ENCODE data around the gene FRMD5. TPM values are rescaled to one million over a fixed set of nuclear protein-coding genes. Genes with fewer than 3 reads are reported as not detected.
"Not testable (repeated sequence)": the region's sequence is repeated elsewhere in the genome, so short reads cannot be mapped to it uniquely, and the experiment has no call there.

The FRMD5 gene
- total RNA-seq, 1 donor from 2014 or later = 0.69 TPM

DNA sequence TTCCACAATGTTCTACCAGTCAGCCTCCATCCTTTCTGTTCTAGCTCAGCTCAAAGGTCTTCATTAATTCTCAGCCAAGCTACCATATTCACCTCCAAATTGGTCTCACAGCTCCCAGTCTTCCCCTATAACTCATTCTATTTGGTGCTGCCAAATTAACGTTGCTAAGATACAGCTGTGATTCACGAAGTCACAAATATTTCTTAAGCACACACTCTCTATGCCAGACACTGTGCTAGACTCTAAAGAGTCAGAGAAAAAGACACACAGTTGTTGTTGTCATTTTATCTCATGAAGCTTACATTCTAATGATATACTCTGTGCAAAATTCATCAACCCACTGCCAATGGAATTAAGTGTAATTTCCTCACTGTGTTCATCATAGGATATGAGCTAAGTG lies 102.8 kb downstream of the FRMD5 start:
- no peak for DNase-seq

DNA sequence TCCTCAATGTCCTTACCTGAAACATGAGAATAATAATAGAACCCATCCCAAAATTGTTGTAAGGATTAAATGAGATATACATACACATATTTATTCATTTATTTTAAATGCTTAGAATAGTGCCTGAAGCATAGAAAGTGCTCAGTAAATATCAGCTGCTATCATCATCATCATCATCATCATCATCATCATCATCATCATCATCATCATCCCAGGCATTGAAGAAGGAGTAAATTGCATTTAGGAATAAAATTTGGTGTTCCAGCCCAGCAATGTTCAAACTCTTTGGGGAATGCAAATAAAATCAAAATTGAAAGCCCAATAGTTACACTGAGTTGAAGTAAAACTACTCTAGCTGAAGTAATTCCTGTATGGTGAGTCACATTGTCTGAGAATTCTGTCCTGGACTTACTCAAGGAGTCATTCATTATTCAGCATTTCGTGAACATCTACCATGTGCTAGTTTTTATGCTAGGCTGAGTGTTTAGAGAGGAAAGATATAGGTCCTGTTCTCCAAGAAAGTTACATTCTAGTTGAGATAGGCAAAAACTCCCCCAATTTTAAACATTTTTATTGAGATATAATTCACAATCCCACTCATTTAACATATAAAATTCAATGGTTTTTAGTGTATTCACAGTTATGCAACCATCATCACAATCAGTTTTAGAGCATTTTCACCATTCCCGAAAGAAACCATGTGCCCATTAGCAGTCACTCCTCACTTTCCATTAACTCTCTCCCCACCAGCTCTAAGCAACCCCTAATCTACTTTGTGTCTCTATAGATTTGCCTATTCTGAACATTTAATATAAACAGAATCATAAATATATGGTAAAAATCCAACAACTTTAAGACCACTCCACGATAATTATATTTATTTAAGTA lies 107.2 kb downstream of the FRMD5 start:
- DNase-seq = no peak

DNA sequence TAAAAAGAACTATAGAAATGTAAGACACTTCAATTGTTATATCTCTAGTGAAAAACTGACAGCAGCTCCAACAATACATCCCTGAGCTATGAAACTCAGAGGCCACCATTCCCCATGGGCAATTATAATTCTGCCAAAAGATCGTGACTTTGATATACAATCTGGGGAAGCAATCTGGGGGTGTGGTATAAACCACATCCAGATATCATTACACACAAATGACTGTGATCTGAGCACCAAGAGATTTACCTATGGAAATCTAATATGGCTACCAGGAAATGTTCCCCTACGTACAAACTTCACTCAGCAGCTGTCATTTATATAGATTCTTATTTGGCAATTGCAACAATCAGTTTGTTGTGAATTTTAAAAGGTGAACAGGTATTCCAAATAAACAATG lies 110.3 kb downstream of the FRMD5 start:
- DNase-seq = no peak

DNA sequence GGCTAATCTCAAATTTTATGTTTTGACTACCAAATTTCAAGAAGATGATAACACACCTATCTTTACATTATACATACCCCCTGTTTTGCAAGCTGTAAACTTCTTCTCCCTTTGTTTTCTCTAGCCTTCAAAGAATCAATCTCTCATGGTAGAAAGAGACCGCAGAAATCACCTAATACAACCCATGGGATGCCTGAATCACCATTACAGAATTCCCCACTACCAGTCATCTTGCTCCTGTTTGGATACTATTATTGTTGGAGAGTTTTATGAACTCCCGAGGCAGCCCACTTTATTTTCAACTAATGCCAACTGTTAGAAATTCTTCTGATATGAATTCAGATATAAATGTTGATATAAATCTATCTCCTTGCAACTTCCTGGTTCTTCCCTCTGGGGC lies 110.9 kb downstream of the FRMD5 start:
- DNase-seq = no peak

DNA sequence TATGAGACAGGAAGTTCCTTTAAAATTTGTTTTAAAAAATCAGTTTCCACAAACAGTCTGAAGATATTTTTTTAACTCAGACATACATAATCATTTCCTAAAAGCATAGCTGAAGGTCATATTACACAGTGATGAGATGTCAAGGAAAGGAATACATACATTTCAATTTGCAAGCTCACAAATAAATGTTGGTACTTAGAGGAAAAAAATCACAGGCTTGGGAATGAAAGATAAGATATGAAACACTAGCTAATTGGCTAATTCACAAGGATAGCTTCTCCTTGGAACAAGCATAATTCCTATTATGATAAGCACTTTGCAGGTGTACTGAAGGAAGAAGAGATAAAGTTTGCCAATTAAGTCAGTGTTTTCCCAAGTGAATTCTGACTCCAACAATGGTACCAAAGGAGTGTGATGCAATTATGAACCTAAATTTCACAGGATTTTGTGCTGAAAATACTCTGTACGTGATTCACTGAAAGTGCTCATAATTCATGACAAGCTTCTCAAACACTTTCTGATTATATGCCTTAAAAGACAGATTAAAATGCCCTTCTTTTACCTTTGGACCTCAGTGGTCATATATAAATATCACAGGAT lies 112.4 kb downstream of the FRMD5 start:
- no peak for DNase-seq

DNA sequence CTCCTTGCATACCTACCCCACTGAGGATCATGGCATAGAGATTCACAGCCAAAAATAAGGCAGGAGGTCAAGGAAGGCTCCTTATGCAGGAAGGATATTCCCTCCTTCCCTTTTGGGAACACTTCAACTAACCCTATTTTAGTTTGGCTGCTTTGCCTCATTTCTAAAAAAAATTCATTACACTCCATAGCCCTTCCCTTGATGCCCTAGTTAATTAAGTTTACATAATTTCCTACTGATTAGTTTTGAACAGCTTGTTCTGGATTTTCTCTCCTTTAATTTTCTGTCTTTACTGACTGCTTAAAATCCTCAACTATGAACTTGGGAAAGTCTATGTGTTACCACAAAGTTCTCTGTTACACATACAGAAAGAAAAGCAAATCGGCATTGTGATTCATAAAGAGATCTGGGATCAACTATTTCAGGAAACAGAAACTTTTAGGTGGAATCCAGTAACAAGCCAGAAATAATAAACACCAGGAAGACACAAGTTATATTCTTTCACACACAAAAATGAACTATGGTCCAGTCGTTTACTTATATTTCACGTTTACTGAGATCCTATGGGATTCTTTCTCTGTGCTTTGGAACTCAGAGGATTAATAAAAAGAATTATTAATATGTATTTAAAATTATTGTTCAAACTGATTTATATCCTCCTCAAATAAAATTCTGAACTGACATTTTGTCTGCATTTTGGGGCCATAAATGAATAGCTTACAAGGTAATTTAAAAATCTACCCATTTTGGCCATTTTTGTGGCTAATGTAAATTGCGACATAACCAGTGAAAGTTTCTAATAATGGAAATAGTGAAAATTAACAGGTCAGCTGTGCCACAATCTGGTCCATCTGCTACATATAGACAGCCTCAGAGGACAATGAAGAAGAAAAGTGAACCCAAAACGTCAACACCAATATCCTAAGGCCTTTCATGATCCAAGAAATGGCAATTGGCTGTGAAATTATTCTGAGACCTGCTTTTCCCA lies 113.8 kb downstream of the FRMD5 start:
- no peak for DNase-seq

DNA sequence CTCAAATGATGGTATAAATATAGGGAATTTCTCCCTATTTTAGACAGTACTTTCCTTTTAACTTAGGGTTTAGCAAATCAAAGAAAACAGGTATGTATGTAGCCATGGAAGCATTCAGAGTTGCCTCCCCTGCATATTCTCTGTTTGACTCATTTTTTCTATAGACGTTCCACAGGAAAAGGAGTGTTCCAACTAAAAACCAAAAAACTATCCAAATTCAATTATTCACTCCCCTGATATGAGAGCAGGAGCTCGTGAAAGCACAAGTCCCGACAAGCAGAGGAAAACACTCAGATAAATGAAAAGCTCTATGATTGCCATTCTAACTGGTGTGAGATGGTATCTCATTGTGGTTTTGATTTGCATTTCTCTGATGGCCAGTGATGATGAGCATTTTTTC lies 119.5 kb downstream of the FRMD5 start:
- DNase-seq = no peak

DNA sequence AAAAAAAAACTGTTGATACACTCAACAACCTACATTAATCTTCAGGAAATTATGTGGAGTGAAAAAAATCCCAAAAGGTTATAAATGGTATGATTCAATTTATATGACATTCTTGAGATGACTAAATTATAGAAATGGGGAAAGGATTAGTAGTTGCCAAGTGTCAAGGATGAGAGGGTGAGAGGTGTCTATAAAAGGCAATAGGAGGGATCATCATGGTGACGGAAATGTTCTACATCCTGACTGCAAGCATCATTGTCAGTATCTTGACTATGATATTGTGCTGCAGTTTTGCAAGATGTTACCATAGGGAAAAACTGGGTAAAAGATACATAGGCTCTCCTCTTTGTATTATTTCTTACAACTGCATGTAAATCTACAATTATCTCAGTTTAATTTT lies 125.6 kb downstream of the FRMD5 start:
- DNase-seq = no peak

DNA sequence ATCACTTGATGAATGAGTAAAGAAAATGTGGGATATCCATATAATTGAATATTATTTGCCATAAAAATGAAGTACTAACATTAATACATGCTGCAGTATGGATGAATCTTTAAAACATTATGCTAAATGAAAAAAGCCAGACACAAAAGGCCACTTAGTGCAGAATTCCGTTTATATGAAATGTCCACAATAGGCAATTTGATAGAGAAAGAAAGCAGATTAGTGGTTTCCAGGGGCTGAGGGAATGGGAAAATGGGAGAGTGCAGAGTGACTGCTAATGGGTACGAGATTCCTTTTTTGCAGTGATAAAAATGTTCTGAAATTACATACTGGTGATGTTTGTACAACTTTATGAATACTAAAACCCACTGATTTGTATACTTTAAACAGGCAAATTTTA lies 126.7 kb downstream of the FRMD5 start:
- no peak for DNase-seq

DNA sequence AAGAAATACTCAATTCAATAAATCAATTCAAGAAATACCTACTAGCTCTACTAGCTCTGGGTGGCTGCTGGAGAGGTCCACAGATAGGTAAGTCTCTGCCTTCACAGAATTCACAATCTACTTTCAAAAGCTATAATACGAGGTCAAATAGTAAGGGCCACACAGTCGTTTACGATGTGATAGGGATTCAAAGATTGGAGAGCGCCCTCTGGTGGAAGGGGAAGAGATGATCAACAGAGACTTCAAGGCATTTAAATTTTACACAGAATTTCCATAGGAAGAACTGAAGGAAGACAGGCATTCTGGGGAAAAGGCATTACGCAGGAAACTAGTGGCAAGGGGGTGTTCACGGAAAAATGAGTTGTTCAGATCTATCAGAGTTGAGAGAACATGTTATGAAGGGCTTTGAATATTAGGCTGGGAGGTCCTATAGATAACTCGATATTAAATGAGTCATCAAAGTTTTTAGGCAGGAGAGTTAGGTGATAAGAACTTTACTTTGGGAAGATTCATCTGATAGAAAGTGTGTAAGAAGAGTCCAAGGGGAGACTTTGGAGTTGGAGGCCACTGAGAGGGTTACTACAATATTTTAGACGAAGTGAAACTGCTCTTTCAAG lies 128.8 kb downstream of the FRMD5 start:
- DNase-seq = no peak

DNA sequence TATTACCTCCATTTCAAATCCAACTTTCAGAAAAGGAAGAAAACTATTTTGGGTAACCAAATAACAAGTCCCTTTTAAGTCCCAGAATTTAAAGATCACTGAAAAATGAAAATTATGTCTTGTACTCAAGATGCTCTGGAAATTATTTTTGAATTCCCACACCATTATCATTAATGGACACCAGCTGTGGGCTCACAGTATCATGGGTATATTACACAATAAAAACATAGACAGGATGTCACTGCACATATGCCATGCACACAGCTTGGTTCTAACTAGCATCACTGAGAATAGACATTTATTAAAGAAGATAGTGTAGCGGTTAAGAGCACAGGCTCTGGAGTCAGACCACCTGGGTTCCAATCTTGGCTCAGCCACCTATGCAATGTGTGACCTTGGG lies 130.4 kb downstream of the FRMD5 start:
- DNase-seq = no peak

DNA sequence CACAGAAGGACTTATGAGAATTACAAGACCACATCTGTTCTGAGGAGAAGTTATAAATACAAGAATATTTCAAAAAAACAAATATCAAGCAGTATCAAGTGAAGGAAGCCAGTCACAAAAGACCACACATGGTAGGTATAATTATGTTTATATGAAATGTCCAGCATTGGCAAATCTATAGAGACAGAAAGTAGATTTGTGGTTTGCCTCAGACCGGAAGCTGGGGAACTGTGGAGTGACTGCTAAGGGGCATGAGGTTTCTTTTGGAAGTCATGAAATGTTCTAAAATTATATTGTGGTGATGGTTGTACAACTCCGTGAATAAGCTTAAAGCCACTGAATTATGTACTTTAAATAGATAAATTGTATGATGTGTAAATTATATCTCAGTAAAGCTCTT lies 136.9 kb downstream of the FRMD5 start:
- DNase-seq = no peak

DNA sequence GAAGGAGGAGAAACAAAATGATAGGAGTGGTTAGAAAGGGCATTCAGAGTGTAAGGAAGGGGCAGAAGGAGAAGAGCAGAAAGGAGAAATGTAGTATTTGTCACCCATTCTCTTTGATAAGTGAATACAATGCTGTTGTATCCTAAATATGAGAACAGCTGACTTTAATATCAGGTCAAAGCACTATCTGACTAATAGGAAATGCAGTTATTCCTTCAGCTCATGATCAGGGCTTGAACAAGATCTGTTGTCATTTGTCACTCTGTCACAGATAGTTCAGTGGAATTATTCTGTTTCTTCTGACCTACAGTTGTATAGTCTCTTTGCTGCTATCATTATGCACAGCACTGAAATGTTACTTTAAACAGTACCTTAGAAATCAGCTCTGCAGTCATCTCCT lies 149.4 kb downstream of the FRMD5 start:
- no peak for DNase-seq

DNA sequence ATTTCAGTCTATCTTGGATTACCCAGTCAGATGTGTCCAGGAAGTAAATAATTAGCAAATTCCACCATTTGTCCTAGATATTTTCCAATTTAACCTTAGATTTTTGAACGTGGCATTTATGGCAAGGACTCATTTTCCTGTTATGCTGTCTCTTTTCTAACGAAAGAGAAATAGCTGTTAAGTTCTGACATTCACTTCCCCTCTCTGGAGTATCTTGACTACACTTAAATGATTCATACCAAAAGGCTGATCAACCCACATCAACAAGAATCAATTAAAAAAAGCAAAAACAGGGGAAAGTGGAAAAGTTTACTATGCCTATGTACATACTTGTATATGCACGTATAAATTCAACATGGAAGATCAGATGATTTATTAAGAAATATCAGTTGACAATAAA lies 149.9 kb downstream of the FRMD5 start:
- no peak for DNase-seq

DNA sequence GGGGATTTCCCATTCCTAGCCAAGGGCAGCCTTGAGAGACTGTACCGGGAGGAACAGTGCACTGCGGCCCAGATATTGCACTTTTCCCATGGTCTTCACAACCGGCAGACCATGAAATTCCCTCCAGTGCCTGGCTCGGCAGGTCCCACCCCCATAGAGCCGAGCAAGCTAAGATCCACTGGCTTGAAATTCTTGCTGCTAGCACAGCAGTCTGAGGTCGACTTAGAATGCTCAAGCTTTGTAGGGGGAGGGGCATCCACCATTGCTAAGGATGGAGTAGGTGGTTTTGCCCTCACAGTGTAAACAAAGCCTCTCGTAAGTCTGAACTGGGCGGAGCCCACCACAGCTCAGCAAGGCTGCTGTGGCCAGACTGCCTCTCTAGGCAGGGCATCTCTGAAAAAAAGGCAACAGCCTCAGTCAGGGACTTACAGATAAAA lies 156.3 kb downstream of the FRMD5 start:
- no peak for DNase-seq

DNA sequence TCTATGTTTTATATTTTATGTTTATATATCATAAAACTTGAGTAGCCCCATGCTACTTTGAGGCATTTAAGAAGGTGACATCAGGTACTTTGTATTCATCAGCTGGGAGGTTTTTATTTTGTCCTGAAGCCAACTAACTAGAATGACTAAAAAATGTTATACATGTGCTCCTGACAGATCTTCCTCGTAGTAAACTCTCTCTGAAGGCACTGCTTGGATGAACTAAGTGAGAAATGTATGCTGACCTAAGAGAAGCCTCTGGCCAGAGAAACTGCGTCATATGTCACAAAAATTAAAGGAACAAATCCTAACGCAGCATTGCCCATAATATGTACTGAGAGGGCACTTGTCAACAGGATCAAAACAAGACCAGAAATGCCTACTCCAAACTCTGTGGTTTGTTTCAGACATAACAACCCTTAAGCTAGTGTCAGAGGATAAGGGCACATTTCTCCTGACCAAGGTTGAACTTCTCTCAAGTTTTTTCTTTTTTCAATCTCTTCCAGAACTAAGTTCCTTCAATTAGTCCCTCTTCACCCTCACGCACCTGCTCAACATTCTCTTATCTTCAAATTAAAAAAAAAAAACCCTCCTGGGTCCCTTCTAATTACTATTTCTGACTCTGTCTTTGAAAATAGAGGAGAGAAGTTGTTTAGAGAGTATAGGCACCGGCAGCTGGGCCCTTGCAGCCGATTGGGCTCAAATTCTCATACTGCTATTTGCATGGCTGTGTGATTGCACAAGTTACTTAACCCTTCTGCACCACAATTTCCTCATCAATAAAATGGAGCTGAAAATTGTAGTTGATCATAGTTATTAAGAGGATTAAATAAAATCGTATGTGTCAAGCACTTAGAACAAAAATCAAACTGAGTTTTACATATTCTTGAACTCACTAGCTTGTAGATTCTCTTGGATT lies 159.0 kb downstream of the FRMD5 start:
- no peak for DNase-seq

DNA sequence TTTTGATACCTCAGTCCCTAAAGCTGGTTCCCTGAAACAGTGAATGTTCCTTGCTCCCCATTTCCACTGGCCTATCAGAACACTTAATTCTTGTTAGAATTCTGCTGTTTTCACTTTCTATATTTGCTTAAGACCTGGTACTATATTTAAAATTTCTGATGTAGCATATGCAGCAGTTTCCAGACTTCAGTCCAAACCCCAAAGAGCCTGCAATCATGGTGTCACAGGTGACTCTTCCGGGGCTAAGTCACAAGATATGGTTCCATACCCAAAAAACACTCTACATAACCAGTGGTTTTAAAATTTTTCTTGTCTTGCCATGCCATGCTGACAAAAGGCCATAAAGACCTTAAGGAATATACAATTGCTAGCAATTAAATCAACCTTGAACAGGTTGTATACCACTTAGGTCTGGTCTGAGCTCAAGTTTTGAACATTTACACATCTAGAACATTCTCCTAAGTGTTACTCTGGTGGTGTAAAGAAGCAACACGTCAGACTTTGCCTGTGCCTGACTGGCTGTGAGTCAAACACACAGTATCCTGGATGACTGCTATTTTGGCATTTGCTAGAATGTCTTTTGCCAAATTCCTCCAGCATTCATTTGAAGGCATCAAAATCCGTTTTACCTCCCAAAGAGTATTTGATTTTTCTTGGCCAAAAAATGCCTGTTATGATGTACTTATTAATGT lies 160.0 kb downstream of the FRMD5 start:
- DNase-seq = no peak

DNA sequence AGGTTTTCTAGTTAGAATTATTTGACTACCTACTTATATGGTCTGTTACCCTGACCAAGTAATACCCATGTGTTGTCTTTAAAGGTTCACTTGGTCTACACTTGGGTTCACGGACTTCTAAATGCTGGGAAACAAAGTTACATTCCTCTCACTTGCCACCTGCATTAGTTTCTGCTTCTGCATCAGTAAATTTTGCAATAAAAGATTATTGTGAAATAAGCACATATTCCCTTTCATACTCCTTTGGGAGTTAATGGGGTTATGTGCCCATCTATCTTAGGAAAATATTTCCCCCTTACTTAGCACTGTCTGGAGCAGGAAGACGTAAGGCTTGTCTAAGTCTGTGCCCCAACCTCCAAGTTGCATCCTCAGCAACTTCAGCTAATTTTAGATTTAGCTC lies 160.7 kb downstream of the FRMD5 start:
- DNase-seq = no peak

DNA sequence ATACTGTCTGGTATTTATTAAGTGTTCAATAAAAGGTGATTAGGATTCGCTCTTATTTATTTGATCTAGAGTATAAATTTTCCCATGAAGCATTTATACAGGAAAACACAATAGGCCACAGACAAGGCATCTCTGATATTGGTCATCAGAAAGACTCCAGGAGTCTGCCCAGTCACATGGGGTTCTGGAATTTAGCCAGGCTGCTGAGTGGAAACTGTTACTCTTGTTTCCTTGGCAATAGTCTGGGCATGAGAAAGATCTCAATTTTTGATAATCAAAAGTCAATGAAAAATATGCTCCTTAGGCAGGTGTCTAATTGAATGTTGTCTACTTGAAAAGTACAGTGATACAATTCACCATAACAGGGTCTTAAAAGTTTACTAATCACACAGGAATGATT lies 161.2 kb downstream of the FRMD5 start:
- DNase-seq = no peak

DNA sequence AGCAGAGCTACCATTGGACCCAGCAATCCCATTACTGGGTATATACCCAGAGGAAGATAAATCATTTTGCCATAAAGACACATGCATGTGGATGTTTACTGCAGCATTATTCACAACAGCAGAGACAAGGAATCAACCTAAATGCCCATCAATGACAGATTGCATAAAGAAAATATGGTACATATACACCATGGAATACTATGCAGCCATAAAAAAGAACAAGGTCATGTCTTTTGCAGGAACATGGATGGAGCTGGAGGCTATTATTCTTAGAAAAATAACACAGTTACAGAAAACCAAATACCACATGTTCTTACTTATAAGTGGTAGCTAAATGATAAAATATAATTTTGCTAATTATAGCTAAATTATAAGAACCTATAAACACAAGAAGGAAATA lies 162.3 kb downstream of the FRMD5 start:
- DNase-seq = not testable (repeated sequence)

Measured in skin of body (tissue), 2 donors.